Left cardiac atrium (tissue), 4 donors: Measurements from ENCODE around the gene POU4F1. TPM values are rescaled to one million over a fixed set of nuclear protein-coding genes. Genes with fewer than 3 reads are reported as not detected.
"Not testable (repeated sequence)": the region's sequence is repeated elsewhere in the genome, so short reads cannot be mapped to it uniquely, and the experiment has no call there.

Experiments
- ATAC-seq, 2 donors: fragments of 200-7000 bp; cut with Tn5 transposase; one replicate each; pipeline ENCODE4 v1.9.1; 2020; ENCODE audit warnings: mild to moderate bottlenecking in 2 of 2, moderate library complexity in 2 of 2
- DNase-seq: peaks from one replicate; pipeline ENCODE4 v3.0.0-alpha.2; 2020
- intact Hi-C, 2 donors: fragments of 100-400 bp; cut with DNase I; formaldehyde crosslinking; loops; one replicate each; pipeline versions ENCODE4 v1.14.1 to v1.15.1; 2022 to 2023
- long read RNA-seq: library from polyadenylated mRNA; unstranded; transcript quantifications from one replicate; pipeline ENCODE4 v2.0.0, GENCODE V29; 2021
- total RNA-seq, 2 donors: library from RNA; stranded (reverse); fragmentation: NEBNext Ultra II Directional; extraction: Animal tissue kit (Norgen Biotek cat#: 25700); gene quantifications; one replicate each; pipeline ENCODE4 v1.2.1, GENCODE V29; 2021
- donor health status: DM: no; HTN: yes; CAD: no.
- donor health status: DM: no; HTN: yes; CAD: no; lungs with severe emphysema.
- donor health status: DM: yes; HTN: yes; CAD: no.
- donor health status: Dilated cardiomyopathy.

Gene POU4F1
- not detected for total RNA-seq
- long read RNA-seq, result 0 reads

GRCh38 chr13:78603240-78603957 lies at the start of gene POU4F1:
TSS of gene POU4F1 (minus strand) at chr13:78603552. CDS start at chr13:78603326, 226 bp downstream.
- intact Hi-C loops, result no loop called here
- DNase-seq (no peak), ATAC-seq (peak; percentile 29 to 45)

GRCh38 chr13:78652651-78653050 lies 49.3 kb upstream of the POU4F1 start:
- ATAC-seq (no peak), DNase-seq (no peak)
- intact Hi-C loops, result no loop called here

- DNase-seq, result no peak
- no peak for ATAC-seq
- intact Hi-C loops, result no loop called here
Observed at GRCh38 chr13:78650717-78651083, 47.3 kb upstream of the POU4F1 start.

GRCh38 chr13:78649997-78650716 lies 46.8 kb upstream of the POU4F1 start:
- DNase-seq, result no peak
- intact Hi-C loops, result no loop called here
- ATAC-seq, result no peak

- ATAC-seq, DNase-seq, intact Hi-C loops: not testable (repeated sequence)
Observed at GRCh38 chr13:78647109-78647678, 43.8 kb upstream of the POU4F1 start.

- intact Hi-C loops, result no loop called here
- no peak for ATAC-seq
Observed at GRCh38 chr13:78638216-78638615, 34.9 kb upstream of the POU4F1 start.

GRCh38 chr13:78636495-78636894 lies 33.1 kb upstream of the POU4F1 start:
- DNase-seq (no peak), ATAC-seq (no peak)
- intact Hi-C loops, result no loop called here

More at GRCh38 chr13:78638216-78638615, 34.9 kb upstream of the POU4F1 start:
- DNase-seq, result no peak

- DNase-seq, result no peak
- ATAC-seq, result no peak
Observed at GRCh38 chr13:78632996-78633395, 29.6 kb upstream of the POU4F1 start.

GRCh38 chr13:78631077-78631476 lies 27.7 kb upstream of the POU4F1 start:
- intact Hi-C loops, result no loop called here
- no peak for DNase-seq
- no peak for ATAC-seq

More at GRCh38 chr13:78632996-78633395, 29.6 kb upstream of the POU4F1 start:
- intact Hi-C loops, result no loop called here

GRCh38 chr13:78630511-78630910 lies 27.2 kb upstream of the POU4F1 start:
- DNase-seq (no peak), ATAC-seq (no peak)
- intact Hi-C loops, result no loop called here

- intact Hi-C loops, result no loop called here
- ATAC-seq (no peak), DNase-seq (no peak)
Observed at GRCh38 chr13:78625384-78625783, 22.0 kb upstream of the POU4F1 start.

GRCh38 chr13:78623132-78623531 lies 19.8 kb upstream of the POU4F1 start:
- DNase-seq, result no peak
- intact Hi-C loops, result no loop called here
- ATAC-seq, result no peak

- no peak for ATAC-seq
- DNase-seq, result no peak
- intact Hi-C loops, result no loop called here
Observed at GRCh38 chr13:78620936-78621470, 17.7 kb upstream of the POU4F1 start.

- ATAC-seq (no peak), DNase-seq (no peak)
- intact Hi-C loops, result no loop called here
Observed at GRCh38 chr13:78618411-78618810, 15.1 kb upstream of the POU4F1 start.

- no peak for DNase-seq
- intact Hi-C loops, result no loop called here
- ATAC-seq, result no peak
Observed at GRCh38 chr13:78611040-78611439, 7.7 kb upstream of the POU4F1 start.

- intact Hi-C loops, result no loop called here
- no peak for ATAC-seq
Observed at GRCh38 chr13:78610381-78610883, 7.1 kb upstream of the POU4F1 start.

GRCh38 chr13:78609464-78610205 lies 6.3 kb upstream of the POU4F1 start:
- ATAC-seq, result peak; percentile 41 to 56
- intact Hi-C loops, result no loop called here

More at GRCh38 chr13:78610381-78610883, 7.1 kb upstream of the POU4F1 start:
- no peak for DNase-seq

GRCh38 chr13:78608688-78609463 lies 5.5 kb upstream of the POU4F1 start:
- ATAC-seq (peak; percentile 23 to 42), DNase-seq (no peak)
- intact Hi-C loops, result no loop called here

More at GRCh38 chr13:78609464-78610205, 6.3 kb upstream of the POU4F1 start:
- DNase-seq, result no peak
